Endodermal cell (in vitro differentiated cells): ENCODE measurements around the gene RAD51. TPM values are rescaled to one million over a fixed set of nuclear protein-coding genes. Genes with fewer than 3 reads are reported as not detected.

Experiments
- DNase-seq: peaks from one replicate; pipeline ENCODE4 v3.0.0-alpha.2; 2017
- H3K27ac ChIP-seq: 2 replicates; pipeline ENCODE4 v1.5.1; 2013; ENCODE audit warnings: mild to moderate bottlenecking, low read depth, low read length, moderate library complexity
- H3K27me3 ChIP-seq: 2 replicates; pipeline ENCODE4 v1.6.1; 2013; ENCODE audit warnings: mild to moderate bottlenecking, low read length, moderate library complexity; ENCODE audit not compliant: insufficient read depth, control insufficient read depth, poor library complexity, severe bottlenecking
- H3K36me3 ChIP-seq: 2 replicates; pipeline ENCODE4 v1.7.0; 2013; ENCODE audit warnings: mild to moderate bottlenecking, low read length, moderate library complexity; ENCODE audit not compliant: control insufficient read depth, insufficient read depth
- H3K4me1 ChIP-seq: one replicate; pipeline ENCODE4 v1.7.0; 2013; ENCODE audit warnings: low read length; ENCODE audit not compliant: control insufficient read depth, insufficient read depth
- H3K4me3 ChIP-seq: 2 replicates; pipeline ENCODE4 v1.5.1; 2013; ENCODE audit warnings: mild to moderate bottlenecking, low read length, moderate library complexity
- H3K9ac ChIP-seq: 2 replicates; pipeline ENCODE4 v1.6.1; 2013; ENCODE audit warnings: mild to moderate bottlenecking, low read length, moderate library complexity; ENCODE audit not compliant: poor library complexity, severe bottlenecking; ENCODE audit errors: extremely low read depth
- H3K9me3 ChIP-seq: 2 replicates; pipeline ENCODE4 v1.6.1; 2013; ENCODE audit warnings: mild to moderate bottlenecking, low read length, moderate library complexity; ENCODE audit not compliant: control insufficient read depth
- H3K27ac Mint-ChIP-seq: 2 replicates; pipeline ENCODE4 v1.8.0; 2020; ENCODE audit warnings: mixed read lengths
- H3K27me3 Mint-ChIP-seq: 2 replicates; pipeline ENCODE4 v1.8.0; 2021; ENCODE audit warnings: mild to moderate bottlenecking, mixed read lengths; ENCODE audit not compliant: insufficient read depth
- H3K36me3 Mint-ChIP-seq: 2 replicates; pipeline ENCODE4 v1.8.0; 2020; ENCODE audit warnings: low read depth, mixed read lengths
- H3K4me1 Mint-ChIP-seq: 2 replicates; pipeline ENCODE4 v1.8.0; 2020; ENCODE audit warnings: mixed read lengths
- H3K4me3 Mint-ChIP-seq: 2 replicates; pipeline ENCODE4 v1.8.0; 2020; ENCODE audit warnings: mild to moderate bottlenecking, moderate library complexity, mixed read lengths
- H3K9me3 Mint-ChIP-seq: 2 replicates; pipeline ENCODE4 v1.8.0; 2020; ENCODE audit warnings: mild to moderate bottlenecking, mixed read lengths
- CTCF ChIP-seq: fragments of 200-600 bp; sonication (generic); conservative IDR thresholded peaks from 2 replicates; pipeline ENCODE4 v1.5.0; 2021; ENCODE audit warnings: antibody characterized with exemption, mild to moderate bottlenecking
- WGBS, 2 experiments: methylation state at CpG; one replicate each; pipeline versions ENCODE4 v1.1.5 to v1.1.7; 2013; ENCODE audit warnings: missing lambda C conversion rate in 2 of 2, mixed read lengths in 1 of 2; ENCODE audit not compliant: insufficient coverage in 1 of 2, insufficient read length in 1 of 2; 5-methylcytosine and 5-hydroxymethylcytosine counted together
- total RNA-seq, 2 donors: library from RNA; stranded (reverse); fragmentation: NEBNext Ultra II Directional in 1 of 2; extraction: Animal tissue kit (Norgen Biotek cat#: 25700) in 1 of 2; gene quantifications; 2 replicates in 1 of 2; 3 replicates in 1 of 2; pipeline ENCODE4 v1.2.1, GENCODE V29; 2021

The RAD51 gene
- total RNA-seq, 2 donors from 2014 or later, result 34.1 to 50.9 TPM

GRCh38 chr15:40766906-40767837 is 72.2 kb downstream of the RAD51 start:
- H3K36me3 Mint-ChIP-seq, result peaks cover 2% of the 10 kb centered on the region
- Histone ChIP-seq H3K4me1 (peaks cover 8% of the 10 kb centered on the region), H3K4me3 (no peak overlapping the region), H3K27ac (peak overlapping the region; percentile 72), H3K36me3 (peaks cover 6% of the 10 kb centered on the region), H3K9me3 (no peaks in the 10 kb centered on the region), H3K9ac (no peak overlapping the region), H3K27me3 (no peaks in the 10 kb centered on the region)
- H3K9me3 Mint-ChIP-seq, result no peaks in the 10 kb centered on the region
- WGBS, 2 experiments, result 74 to 85% methylated on average over 15 to 32 of the region's 32 CpGs
- H3K4me3 Mint-ChIP-seq, result no peak overlapping the region
- no peaks in the 10 kb centered on the region for H3K27me3 Mint-ChIP-seq
- no peak for TF ChIP-seq CTCF
- peak; percentile 82 for DNase-seq
- H3K27ac Mint-ChIP-seq, result no peak overlapping the region
- peaks cover 21% of the 10 kb centered on the region for H3K4me1 Mint-ChIP-seq

DNA sequence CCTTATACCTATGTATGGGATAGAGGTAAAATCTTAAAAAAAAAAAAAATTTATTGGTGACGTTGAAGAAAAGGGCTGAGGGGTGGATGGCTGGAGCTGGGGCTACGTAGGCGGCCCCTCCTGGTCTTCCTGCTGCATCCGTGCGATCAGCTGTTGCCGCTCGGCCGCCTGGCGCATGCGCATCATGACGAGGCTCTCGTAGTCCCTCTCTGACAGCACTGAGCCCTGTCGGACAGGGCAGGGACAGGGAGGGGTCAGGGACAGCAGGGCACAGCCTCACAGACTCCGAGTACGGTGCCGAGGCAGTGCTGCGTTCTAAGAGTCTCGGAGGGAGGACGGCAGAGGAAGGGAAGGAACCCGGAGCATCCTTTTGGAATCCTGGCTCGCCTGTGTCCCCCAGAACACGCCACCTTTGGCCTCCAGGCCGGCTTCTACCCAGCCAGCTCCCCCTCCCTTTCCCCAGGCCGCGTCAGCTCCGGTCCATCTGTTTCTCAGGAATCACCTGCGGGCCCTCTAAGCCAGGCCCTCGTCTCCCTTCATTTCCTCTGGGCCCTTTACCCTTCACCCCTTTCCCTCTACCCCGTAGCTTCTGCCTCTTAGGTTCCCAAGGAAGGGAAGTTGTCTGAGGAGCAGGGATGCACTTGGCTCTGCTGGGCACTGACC is 73.0 kb downstream of the RAD51 start:
- 95 to 96% methylated on average over 25 to 29 of the region's 29 CpGs for WGBS, 2 experiments
- no peak overlapping the region for H3K4me3 ChIP-seq
- no peaks in the 10 kb centered on the region for H3K9me3 ChIP-seq
- peaks cover 8% of the 10 kb centered on the region for H3K4me1 ChIP-seq
- H3K27me3 ChIP-seq, result no peaks in the 10 kb centered on the region
- no peaks in the 10 kb centered on the region for H3K27me3 Mint-ChIP-seq
- no peak overlapping the region for H3K4me3 Mint-ChIP-seq
- H3K27ac ChIP-seq, result no peak overlapping the region
- no peak overlapping the region for H3K9ac ChIP-seq
- peaks cover 20% of the 10 kb centered on the region for H3K4me1 Mint-ChIP-seq
- TF ChIP-seq CTCF, result no peak
- H3K36me3 Mint-ChIP-seq, result peaks cover 6% of the 10 kb centered on the region
- peaks cover 9% of the 10 kb centered on the region for H3K36me3 ChIP-seq
- H3K9me3 Mint-ChIP-seq, result no peaks in the 10 kb centered on the region
- no peak for DNase-seq
- no peak overlapping the region for H3K27ac Mint-ChIP-seq

- no peak overlapping the region for H3K27ac Mint-ChIP-seq
- Histone ChIP-seq H3K9ac (no peak overlapping the region), H3K36me3 (peaks cover 9% of the 10 kb centered on the region), H3K9me3 (no peaks in the 10 kb centered on the region), H3K27me3 (no peaks in the 10 kb centered on the region), H3K4me1 (peaks cover 8% of the 10 kb centered on the region), H3K4me3 (no peak overlapping the region), H3K27ac (no peak overlapping the region)
- no peak for TF ChIP-seq CTCF
- H3K27me3 Mint-ChIP-seq, result no peaks in the 10 kb centered on the region
- H3K36me3 Mint-ChIP-seq, result peaks cover 6% of the 10 kb centered on the region
- H3K4me1 Mint-ChIP-seq, result peaks cover 20% of the 10 kb centered on the region
- no peaks in the 10 kb centered on the region for H3K9me3 Mint-ChIP-seq
- no peak for DNase-seq
- H3K4me3 Mint-ChIP-seq, result no peak overlapping the region
- 94 to 99% methylated on average over 13 to 21 of the region's 21 CpGs for WGBS, 2 experiments
Observed at GRCh38 chr15:40768521-40769273, 73.7 kb downstream of the RAD51 start.
